ENCODE data around the gene SP5. TPM values are rescaled to one million over a fixed set of nuclear protein-coding genes. Genes with fewer than 3 reads are reported as not detected.

Gene SP5
- total RNA-seq, 1 experiment from 2014 or later, result 0.98 TPM

DNA sequence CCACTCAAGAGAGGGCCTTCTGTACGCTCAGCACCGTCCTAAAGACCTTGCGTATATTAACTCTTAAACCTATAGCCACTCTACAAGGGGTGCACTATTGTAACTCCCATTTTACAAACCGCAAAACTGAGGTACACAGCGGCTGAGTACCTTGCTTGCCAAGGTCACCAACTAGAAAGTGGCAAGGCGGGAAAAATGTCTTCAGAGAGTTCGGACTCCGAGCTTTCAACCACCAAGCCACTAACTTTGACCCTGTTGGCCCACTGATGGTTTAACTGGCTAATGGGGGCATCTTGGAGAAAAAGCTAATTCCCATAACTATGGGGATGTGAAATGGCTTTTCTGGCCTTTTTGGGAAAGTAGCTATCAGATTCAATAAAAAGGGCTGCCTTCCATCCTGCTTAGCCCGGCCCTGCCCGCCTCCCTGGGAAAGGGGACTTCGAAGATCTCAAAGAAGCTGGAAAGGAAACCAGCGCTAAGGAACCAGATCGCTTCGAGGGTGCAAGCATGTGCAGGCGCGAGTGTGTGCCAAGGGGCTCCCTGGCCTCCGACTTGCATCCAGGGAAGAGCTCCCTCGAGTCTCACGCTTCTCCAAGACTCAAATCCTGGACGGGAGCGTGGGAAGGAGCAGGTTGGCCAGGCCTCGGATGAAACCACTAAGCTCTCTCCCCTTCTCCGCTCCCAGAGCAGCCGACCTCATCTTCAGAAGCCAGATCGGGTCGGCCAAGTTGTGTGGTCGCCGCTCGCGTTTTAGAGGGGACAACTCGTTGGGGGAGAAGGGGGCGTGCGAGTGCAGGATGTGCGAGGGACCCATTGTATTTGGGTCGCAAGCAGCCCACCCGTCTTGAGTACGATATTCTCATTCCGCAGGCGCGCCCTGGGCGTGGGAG is 2.2 kb upstream of the SP5 start:
- Histone ChIP-seq H3K9ac (ENCODE audit: low read length) (no peak overlapping the region), H3K9me2 (ENCODE audit: insufficient read depth) (no peaks in the 10 kb centered on the region), H3K4me2 (ENCODE audit: low read length) (no peak overlapping the region), H3K4me1 (ENCODE audit: control insufficient read depth in 1 of 2, insufficient read depth in 2 of 2, low read length in 2 of 2) (peaks cover 3 to 21% of the 10 kb centered on the region in 2 experiments; a peak in 3 of 4 replicates), H2AFZ (ENCODE audit: low read depth, low read length, poor library complexity, severe bottlenecking) (no peak overlapping the region), H3K9me3 (ENCODE audit: control insufficient read depth in 1 of 2, insufficient read depth in 1 of 2, low read depth in 1 of 2, low read length in 2 of 2) (no peaks in the 10 kb centered on the region), H3K36me3 (ENCODE audit: control insufficient read depth in 1 of 2, insufficient read depth in 2 of 2, low read length in 2 of 2) (no peaks in the 10 kb centered on the region), H3K27ac (ENCODE audit: low read depth, low read length) (no peak overlapping the region), H3K27me3 (ENCODE audit: insufficient read depth, low read length) (no peaks in the 10 kb centered on the region), H4K20me1 (ENCODE audit: insufficient read depth) (no peaks in the 10 kb centered on the region), H3K79me2 (ENCODE audit: insufficient read depth, low read length) (no peaks in the 10 kb centered on the region), H3K4me3 (replicated peaks in 1 of 2; ENCODE audit: low read depth in 1 of 2, low read length in 2 of 2) (no peak overlapping the region)
- CTCF ChIA-PET, result no interaction called here
- TF ChIP-seq POLR2A (IDR thresholded peaks at IDR 0.05; ENCODE audit: borderline replicate concordance, extremely low read depth, insufficient read depth, insufficient read length) (no peak), EGR1 (IDR thresholded peaks at IDR 0.05; ENCODE audit: low read depth) (no peak), EZH2phosphoT487 (IDR thresholded peaks at IDR 0.05; ENCODE audit: borderline replicate concordance) (no peak), SRF (IDR thresholded peaks at IDR 0.05; ENCODE audit: low read depth) (no peak), RAD21 (IDR thresholded peaks at IDR 0.05; ENCODE audit: low read depth) (no peak), FOSL1 (IDR thresholded peaks at IDR 0.05; ENCODE audit: low read depth) (no peak)
- TF ChIP-seq, protein P1, sequence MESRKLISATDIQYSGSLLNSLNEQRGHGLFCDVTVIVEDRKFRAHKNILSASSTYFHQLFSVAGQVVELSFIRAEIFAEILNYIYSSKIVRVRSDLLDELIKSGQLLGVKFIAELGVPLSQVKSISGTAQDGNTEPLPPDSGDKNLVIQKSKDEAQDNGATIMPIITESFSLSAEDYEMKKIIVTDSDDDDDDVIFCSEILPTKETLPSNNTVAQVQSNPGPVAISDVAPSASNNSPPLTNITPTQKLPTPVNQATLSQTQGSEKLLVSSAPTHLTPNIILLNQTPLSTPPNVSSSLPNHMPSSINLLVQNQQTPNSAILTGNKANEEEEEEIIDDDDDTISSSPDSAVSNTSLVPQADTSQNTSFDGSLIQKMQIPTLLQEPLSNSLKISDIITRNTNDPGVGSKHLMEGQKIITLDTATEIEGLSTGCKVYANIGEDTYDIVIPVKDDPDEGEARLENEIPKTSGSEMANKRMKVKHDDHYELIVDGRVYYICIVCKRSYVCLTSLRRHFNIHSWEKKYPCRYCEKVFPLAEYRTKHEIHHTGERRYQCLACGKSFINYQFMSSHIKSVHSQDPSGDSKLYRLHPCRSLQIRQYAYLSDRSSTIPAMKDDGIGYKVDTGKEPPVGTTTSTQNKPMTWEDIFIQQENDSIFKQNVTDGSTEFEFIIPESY (IDR thresholded peaks at IDR 0.05; ENCODE audit: extremely low read depth, insufficient replicate concordance, low read length), result no peak
- TF ChIP-seq, protein P2, sequence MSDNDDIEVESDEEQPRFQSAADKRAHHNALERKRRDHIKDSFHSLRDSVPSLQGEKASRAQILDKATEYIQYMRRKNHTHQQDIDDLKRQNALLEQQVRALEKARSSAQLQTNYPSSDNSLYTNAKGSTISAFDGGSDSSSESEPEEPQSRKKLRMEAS (IDR thresholded peaks at IDR 0.05), result no peak
- ATAC-seq (no peak), DNase-seq (ENCODE audit: low read depth, low spot score) (no peak)
- BruUV-seq (replicated peaks), result no TSS peak
- POLR2A ChIA-PET, result interaction anchor here (0.8 kb wide), 1 partner anchor 8 kb away, joined by 3 read pairs; no protein-coding TSS in a partner anchor
- intact Hi-C loops (cut with micrococcal nuclease), result no loop called here
- RAD21 ChIA-PET (ENCODE audit: low non-redundant PET in 1 of 2, low total read pairs in 2 of 2, uncharacterized antibody in 2 of 2, unreplicated experiment in 2 of 2), result no interaction called here
